ENCODE results near the gene BPTF.
A peak's percentile ranks its signal among the peaks of the same experiment; 100 is the strongest.
"Not testable (repeated sequence)": the region's sequence is repeated elsewhere in the genome, so short reads cannot be mapped to it uniquely, and the experiment has no call there.

BPTF gene, protein sequence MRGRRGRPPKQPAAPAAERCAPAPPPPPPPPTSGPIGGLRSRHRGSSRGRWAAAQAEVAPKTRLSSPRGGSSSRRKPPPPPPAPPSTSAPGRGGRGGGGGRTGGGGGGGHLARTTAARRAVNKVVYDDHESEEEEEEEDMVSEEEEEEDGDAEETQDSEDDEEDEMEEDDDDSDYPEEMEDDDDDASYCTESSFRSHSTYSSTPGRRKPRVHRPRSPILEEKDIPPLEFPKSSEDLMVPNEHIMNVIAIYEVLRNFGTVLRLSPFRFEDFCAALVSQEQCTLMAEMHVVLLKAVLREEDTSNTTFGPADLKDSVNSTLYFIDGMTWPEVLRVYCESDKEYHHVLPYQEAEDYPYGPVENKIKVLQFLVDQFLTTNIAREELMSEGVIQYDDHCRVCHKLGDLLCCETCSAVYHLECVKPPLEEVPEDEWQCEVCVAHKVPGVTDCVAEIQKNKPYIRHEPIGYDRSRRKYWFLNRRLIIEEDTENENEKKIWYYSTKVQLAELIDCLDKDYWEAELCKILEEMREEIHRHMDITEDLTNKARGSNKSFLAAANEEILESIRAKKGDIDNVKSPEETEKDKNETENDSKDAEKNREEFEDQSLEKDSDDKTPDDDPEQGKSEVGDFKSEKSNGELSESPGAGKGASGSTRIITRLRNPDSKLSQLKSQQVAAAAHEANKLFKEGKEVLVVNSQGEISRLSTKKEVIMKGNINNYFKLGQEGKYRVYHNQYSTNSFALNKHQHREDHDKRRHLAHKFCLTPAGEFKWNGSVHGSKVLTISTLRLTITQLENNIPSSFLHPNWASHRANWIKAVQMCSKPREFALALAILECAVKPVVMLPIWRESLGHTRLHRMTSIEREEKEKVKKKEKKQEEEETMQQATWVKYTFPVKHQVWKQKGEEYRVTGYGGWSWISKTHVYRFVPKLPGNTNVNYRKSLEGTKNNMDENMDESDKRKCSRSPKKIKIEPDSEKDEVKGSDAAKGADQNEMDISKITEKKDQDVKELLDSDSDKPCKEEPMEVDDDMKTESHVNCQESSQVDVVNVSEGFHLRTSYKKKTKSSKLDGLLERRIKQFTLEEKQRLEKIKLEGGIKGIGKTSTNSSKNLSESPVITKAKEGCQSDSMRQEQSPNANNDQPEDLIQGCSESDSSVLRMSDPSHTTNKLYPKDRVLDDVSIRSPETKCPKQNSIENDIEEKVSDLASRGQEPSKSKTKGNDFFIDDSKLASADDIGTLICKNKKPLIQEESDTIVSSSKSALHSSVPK (N-terminal part only)
- total RNA-seq: 31.2 to 151 (median 85.6) reads per million in 18 experiments

DNA sequence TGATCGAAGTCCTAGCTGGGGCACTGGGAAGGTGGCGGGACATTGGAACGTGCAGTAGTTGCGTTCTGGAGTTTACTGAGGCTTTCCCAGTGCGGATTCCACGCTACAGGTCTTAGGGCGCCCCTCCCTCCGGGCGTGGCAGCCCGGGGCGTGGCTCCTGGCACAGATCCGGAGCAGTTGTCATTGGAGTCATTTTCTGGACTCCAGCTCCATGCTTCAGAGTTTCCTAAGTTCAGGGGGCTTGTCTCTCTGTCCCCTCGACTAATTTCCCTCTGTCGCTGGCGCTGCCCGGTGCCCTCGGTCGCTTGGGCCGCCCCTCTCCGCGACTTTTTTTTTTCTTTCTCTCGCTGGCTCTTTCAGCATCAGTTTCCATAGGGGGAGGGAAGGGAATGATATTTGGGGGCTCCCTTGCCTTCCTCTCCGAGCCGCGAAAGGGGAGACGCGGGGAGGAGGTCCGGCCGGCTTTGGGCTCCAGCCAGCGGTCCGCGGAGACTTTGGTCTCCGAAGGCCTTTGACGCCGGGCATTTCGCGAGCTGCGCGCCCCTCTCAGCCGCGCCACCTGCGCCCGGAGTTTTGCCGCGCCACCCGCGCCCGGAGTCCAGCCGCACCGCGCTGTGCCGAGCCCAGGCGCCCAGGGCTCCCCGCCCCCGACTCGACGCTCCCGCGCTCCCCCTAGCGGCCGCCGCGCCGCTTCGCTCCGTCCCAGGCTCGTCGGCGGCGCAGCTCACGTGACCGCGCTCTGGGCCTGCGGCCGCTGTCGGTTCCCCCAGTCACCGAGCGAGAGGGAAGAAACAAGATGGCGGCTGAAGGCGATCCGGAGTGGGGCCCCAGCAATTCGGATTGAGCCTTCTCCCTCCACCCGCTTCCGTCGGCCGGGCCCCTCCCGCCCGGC is at the start of gene BPTF:
TSS of gene BPTF (plus strand) at position 769 of the 892 bp plus-strand sequence. CDS start 222 bp downstream, outside the sequence.
- DNase-seq: peak; percentile 93 to 94

DNA sequence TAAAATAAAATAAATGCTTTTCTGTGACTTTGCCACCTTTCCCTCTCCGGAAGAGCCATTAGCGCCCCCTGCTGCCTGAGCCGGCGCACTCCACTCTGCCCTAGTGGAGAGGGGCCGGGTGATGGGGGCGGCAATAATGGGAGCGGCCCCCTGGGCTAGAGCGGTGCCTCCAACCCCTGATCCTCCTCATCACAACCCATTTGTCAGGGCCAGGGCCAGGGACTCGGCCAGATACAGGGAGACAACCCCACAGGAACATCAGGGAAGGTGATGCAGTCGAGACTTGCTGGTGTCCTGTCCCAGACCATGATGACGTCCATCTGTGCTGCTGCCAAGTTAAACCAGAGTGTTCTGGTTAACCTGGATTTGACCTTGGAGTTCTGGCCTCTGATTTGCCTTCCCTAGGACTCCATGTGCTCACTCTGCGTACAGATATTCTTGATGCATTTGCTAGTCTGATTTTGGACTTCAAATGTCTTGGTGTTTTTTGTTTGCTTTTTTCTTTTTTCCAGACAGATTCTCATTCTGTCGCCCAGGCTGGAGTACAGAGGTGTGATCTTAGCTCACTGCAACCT is 46.1 kb upstream of the BPTF start:
- DNase-seq: peak; percentile 8 to 42

DNA sequence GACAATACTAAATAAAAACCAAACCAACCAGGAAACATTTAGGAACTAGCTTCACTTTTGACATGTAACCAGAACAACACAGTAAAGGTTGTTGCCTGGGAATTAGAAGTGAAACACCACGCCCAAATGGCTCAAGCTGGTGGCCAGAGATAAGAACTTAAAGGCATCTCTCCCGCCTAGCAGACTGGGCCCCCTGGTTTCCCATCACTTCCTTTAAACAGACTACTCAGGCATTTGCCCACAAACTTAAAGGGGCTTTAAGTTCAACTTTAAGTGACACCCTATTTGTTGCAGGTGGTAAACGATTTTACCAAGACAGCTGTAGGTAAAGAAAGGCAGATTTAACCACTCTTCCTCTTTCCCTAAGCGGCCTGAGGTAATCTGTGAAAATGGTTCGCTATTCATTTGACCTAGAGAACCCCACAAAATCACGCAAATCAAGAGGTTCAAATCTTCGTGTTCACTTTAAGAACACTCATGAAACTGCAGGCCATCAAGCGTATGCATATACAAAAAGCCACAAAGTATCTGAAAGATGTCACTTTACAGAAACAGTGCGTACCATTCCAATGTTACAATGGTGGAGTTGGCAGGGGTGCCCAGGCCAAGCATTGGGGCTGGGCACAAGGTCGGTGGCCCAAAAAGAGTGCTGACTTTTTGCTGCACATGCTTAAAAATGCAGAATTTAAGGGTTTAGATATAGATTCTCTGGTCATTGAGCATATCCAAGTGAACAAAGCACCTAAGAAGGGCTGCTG is 40.8 kb upstream of the BPTF start:
- no peak for DNase-seq

DNA sequence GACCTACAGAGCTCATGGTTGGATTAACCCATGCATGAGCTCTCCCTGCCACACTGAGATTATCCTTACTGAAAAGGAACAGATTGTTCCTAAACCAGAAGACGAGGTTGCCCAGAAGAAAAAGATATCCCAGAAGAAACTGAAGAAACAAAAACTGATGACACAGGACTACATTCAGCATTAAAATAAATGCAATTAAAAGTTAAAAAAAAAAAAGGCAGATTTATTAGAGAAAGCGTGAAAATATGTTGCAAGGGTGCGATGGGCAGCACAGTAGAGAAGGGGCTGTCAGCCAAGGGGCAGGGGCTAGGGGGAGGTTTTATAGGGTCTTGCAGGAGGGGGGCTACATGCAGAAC is 40.2 kb upstream of the BPTF start:
- no peak for DNase-seq

DNA sequence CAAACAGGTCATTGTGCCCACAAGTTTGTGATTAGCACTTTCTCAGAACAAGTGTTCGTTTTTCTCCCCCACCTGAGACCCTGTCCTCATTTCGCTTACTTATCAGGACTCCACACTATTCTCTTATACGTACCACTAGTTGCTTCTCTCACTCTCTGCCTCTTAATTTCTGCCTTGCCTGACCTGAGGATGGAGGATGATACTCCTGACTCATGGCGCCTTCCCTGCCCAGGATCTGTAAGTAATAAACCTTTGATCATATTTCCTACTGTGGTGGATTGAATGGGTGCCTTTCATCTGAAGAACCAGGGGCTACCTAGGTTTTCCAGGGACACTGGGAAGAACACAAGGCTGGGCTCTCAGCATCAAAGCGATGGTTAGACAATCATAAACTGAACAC is 39.8 kb upstream of the BPTF start:
- DNase-seq: no peak

DNA sequence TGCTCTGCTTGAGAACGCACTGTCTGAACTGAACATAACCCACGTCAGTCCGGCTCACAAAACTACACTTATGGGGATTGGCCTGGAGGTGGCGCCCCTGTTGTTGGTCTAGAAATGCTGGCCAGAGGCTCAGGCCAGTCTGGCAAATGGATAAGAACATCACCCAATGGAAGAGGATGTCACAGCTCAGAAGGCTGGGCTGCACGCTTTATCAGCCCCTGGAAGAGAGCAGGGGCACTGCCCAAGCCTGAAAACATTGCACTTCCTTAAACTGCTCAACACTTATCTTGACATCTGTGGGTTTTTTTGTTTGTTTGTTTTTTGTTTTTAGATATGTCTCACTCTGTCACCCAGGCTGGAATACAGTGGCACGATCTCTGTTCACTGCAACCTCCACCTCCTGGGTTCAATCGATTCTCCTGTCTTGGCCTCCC is 24.8 kb upstream of the BPTF start:
- DNase-seq: peak; percentile 81 to 83

DNA sequence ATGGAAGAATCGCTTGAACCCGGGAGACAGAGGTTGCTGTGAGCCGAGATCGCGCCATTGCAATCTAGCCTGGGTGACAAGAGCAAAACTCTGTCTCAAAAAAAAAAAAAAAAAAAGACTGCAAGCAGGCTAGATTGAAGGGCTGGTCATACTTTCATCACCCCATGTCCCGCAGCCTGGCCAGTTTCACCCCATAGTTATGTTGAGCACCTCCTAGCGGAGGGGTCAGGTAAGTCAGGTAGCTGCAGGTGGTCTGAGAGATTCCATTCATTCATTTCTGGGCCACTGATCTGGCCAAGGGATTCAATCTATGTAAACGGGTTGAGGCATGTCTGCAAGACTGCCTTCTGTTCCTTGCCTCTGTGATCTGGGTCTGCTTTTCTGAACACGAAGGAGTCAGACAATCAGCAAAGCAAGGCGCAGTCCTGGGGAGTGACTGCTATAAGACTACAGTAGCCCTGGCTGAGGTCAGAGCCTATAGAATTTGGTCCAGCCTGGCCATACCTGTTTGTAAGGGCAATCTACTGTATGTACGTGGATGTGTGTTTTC is 23.6 kb upstream of the BPTF start:
- no peak for DNase-seq

DNA sequence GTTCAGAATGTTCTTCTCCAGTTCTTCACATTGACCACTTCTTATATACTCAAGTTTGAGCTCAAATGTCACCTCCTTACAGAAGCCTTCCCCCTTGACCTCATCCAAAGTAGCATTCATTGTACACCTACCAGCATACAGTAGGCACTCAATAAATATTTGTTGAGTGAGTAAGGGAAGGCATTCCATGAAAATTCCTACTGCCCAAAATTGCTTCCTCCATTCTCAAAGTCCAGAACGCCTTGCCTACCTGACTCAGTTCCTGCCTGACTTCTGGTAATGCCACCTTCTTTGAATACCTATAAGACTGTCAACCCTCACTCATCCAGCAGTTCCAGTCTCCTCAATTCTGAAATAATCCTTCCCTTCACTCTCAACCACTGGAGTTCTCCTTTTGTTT is 14.8 kb upstream of the BPTF start:
- no peak for DNase-seq

DNA sequence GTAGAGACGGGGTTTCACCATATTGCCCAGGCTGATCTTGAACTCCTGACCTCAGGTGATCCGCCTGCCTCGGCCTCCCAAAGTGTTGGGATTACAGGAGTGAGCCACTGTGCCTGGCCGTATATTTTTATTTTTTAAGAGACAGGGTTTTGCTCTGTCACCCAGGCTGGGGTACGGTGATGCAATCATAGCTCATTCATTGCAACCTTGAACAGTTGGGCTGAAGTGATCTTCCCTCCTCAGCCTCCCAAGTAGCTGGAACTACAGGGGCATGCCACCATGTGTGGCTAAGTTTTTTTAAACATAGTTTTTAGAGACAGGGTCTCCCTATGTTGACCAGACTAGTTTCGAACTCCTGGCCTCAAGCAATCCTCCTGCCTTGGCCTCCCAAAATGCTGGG is 12.9 kb upstream of the BPTF start:
- DNase-seq: not testable (repeated sequence)

DNA sequence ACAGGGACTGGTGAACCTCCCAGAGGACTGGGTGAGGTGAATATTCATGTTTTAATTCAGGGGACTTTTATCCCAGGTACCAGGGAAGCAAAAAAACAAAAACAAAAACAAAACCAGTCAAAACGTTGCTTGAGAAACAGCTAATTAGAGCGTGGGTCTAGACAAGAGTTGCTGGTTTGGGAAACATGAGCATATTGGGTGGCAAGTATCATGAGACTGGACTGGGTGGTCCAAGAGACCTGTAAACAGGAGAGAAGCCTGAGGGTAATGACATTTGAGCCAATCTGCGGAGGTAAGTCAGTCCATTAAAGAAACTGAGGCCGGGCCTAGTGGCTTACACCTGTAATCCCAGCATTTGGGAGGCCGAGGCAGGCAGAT is 11.5 kb upstream of the BPTF start:
- no peak for DNase-seq

DNA sequence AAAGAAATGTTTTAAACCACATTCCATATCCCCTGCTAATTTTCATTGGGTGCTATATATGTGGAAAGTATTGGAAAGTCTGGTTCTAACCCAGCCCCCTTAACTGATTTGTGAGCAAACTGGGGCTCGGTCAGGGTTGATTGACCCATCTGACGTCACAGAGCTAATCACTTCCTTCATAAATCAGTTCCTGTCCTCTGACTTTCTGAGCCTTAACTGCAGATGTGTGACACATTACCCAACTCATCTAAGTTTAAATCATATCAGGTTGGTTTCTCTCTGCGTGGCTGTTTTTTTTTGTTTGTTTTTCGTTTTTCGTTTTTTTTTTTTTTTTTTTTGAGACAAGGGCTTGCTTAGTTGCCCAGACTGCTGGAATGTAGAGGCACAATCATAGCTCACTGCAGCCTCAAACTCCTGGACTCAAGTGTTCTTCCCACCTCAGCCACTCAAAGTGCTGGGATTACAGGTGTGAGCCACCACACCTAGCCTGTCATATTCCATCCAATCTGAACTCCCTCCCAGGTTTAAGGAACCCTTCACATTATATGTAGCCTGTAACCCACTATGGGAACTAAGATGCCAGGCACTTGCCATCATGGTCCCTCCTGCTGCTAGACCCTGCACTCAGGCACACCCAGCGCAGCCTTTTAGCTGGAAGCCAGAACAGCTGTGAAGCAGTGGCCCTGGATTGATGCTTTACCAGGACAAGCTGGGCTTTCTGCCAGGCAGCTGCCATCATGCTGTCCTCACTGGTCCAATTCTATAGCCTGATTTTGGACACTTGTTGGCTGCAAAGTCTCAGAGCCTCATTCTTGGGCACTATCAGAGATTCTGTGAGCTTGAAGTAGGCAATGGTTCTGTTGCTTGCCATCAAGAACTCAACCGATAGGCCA is 6.9 kb upstream of the BPTF start:
- DNase-seq: no peak

DNA sequence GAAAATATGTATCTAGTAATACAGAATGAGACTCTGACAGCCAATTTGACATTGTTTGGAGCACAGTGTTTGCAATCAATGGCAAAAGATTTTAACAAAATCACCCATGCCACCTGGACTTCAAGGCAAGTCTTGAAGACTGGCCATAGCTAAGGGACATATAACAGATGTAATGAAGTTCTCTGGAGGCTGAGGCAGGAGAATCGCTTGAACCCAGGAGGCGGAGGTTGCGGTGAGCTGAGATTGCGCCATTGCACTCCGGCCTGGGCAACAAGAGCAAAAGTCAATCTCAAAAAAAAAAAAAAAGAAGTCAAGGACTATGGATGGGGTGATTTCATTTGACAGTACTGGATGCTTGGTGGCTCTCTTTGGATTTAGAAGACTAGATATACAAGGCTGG is 5.6 kb upstream of the BPTF start:
- DNase-seq: no peak

DNA sequence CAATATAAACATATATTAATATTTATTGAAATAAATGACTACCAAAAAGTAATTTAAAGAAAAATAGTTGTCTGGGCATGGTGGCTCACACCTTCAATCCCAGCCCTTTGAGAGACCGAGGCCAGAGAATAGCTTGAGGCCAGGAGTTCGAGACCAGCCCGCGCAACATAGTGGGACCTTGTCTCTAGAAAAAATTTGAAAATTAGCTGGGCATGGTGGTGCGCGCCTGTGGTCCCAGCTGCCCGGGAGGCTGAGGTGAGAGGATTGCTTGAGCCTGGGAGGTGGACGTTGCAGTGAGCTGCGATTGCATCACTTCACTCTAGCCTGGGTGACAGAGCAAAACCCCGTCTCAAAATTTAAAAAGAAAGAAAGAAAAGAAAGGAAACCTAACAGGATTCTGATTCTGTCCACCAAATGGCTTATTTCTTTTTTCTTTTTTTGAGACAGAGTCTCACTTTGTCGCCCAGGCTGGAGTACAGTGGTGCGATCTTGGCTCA is 3.4 kb upstream of the BPTF start:
- DNase-seq: no peak

DNA sequence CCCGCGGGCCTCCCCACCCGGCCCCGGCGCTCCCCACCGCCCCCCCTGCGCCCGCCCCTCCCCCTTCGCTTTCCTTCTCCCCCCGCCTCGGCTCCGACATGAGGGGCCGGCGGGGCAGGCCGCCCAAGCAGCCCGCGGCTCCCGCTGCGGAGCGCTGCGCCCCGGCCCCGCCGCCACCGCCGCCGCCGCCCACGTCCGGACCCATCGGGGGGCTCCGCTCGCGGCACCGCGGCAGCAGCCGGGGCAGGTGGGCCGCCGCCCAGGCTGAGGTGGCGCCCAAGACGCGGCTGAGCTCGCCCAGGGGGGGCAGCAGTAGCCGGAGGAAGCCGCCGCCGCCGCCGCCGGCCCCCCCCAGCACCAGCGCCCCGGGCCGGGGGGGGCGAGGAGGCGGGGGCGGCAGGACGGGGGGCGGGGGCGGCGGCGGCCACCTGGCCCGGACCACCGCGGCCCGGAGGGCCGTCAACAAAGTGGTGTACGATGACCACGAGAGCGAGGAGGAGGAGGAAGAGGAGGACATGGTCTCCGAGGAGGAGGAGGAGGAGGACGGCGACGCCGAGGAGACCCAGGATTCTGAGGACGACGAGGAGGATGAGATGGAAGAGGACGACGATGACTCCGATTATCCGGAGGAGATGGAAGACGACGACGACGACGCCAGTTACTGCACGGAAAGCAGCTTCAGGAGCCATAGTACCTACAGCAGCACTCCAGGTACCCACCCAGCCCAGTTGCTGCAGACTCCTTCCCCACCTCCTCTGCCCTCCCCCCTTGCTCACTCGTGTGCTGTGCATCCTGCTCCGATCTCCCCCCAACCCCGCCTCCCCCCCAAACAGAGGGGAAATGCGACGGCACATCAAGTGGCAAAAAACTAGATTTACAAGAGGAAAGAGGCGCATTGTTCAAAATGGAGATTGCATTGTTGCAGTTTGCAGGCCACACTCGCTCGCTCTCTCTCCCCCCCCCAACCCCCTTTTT is 611 bp downstream of the BPTF start:
- DNase-seq: peak; percentile 4 to 18

DNA sequence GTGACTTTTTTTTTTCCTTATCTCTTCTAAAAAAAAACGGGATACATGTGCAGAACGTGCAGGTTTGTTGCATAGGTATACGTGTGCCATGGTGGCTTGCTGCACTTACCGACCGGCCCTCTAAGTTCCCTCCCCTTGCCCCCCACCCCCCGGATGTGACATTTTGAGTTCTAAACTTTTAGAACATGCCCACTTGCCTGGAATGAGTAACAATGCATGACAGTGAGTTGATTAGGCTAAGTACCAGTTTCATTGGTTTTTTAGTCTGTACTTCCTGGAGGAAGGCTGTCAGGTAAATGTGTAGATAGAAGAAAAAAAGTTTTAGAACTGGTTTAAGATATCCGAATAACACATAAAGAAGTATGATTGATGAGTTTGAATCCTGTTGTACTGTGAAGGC is 4.0 kb downstream of the BPTF start:
- DNase-seq: no peak

DNA sequence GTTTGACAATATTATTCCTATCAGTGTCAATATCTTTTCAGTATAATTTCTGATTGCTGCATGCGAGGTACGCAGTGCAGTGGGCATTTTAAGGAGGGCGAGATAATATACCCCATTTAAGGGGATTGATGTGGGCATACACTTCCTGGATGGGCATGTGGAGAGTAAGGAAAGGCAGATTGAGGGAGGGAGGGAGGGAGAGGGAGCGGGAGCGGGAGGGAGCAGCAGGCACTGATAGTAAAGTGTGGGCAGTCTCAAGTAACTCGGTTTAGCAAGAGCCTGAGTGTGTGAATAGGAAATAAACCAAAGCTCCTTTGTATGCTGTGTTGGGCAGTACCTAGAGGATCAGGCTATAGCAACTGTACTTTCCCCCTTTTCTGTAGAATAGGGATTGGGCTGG is 5.1 kb downstream of the BPTF start:
- DNase-seq: no peak

DNA sequence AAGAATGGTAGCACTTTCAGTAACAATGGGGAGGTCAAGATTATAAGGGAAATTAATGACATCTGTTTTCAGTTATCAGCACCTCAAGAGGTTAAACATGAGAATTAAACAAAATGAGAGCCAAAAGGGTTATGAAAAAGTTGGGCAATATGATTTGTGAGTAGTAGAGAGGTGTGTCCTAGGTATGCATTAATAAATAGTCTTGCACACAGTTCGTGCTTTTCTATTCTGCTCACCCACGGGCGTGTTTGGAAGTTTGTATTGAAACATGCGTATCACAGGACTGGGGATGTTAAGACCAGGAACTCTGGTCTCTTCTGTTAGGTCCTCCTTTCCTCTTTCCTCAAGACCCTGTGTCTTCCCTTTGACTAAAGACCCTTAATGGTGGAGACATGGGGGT is 6.0 kb downstream of the BPTF start:
- DNase-seq: no peak

DNA sequence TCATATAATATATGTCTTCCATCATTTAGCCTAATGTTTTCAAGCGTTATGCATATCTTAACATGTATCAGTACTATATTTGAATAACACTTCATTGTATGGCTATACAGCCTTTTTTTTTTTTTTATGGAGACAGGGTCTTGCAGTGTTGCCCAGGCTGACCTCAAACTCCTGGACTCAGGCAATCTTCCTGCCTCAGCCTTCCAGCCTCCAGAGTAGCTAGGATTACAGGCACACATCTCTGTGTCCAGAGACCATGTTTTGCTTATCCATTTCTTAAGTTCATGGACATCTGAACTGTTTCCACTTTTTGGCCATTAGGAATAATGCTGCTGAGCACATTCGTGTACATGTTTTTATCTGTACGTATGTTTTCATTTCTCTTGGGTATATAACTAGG is 7.8 kb downstream of the BPTF start:
- DNase-seq: no peak
